Measurements from ENCODE around the gene TMEM240.
A peak's percentile ranks its signal among the peaks of the same experiment; 100 is the strongest.

DNA sequence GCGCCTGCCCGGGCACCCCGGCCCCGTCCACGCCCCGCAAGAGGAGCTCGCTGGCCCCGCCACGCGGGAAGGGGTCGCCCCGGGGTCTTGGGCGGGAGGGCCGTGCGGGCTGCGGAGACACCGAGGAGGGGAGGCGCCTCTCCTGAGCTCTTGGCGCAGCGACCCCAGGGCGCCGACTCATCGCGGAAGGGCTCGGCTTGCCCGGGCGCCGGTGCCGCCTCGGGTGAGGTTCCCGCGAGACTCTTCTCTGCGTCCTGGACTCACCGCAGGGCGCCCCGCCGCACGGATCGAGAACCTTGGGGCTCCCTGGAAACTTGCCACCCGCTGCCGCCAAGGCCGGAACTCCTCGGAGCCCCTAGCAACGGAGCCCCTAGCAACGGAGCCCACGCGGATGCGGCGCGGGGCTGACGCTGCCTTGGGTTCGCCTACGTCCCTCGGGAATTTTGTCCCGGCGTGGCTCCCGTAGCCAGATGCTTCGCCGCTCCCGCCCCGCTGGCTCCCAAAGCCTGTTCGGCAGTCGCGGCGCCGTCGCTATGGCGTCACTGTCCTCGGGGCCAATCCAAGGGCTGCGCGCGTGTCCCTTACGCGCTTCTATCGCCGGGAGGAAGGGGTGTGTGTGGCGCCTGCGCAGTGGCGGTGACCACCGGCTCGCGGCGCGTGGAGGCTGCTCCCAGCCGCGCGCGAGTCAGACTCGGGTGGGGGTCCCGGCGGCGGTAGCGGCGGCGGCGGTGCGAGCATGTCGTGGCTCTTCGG lies 28.7 kb downstream of the TMEM240 start, which contains the start of gene ATAD3A:
- TF ChIP-seq, protein P1, sequence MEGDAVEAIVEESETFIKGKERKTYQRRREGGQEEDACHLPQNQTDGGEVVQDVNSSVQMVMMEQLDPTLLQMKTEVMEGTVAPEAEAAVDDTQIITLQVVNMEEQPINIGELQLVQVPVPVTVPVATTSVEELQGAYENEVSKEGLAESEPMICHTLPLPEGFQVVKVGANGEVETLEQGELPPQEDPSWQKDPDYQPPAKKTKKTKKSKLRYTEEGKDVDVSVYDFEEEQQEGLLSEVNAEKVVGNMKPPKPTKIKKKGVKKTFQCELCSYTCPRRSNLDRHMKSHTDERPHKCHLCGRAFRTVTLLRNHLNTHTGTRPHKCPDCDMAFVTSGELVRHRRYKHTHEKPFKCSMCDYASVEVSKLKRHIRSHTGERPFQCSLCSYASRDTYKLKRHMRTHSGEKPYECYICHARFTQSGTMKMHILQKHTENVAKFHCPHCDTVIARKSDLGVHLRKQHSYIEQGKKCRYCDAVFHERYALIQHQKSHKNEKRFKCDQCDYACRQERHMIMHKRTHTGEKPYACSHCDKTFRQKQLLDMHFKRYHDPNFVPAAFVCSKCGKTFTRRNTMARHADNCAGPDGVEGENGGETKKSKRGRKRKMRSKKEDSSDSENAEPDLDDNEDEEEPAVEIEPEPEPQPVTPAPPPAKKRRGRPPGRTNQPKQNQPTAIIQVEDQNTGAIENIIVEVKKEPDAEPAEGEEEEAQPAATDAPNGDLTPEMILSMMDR (IDR thresholded peaks at IDR 0.05), result peak in 3 of 6 experiments; percentile 8 to 29 (median 13)
- peak; percentile 46 to 57 for TF ChIP-seq POLR2A (IDR thresholded peaks at IDR 0.05)

Measured in Peyer's patch (tissue), 4 donors.